LNCAP (cell line): ENCODE results near the gene PRICKLE3.

ENCODE experiments used
- CTCF ChIP-seq: fragments of 450-650 bp; IDR thresholded peaks from 2 replicates; pipeline ENCODE4 v1.5.1; 2017; ENCODE audit warnings: mild to moderate bottlenecking

The PRICKLE3 gene

GRCh38 chrX:49155900-49156837, 30.0 kb downstream of the PRICKLE3 start:
- TF ChIP-seq CTCF: peak; percentile 67

- no peak for TF ChIP-seq CTCF
Measured at GRCh38 chrX:49155243-49155899, 30.8 kb downstream of the PRICKLE3 start.

GRCh38 chrX:49153467-49153866, 32.7 kb downstream of the PRICKLE3 start:
- TF ChIP-seq CTCF: no peak

- no peak for TF ChIP-seq CTCF
Measured at GRCh38 chrX:49147936-49148335, 38.2 kb downstream of the PRICKLE3 start.

- no peak for TF ChIP-seq CTCF
Measured at GRCh38 chrX:49147282-49147681, 38.9 kb downstream of the PRICKLE3 start.

GRCh38 chrX:49139713-49140112, 46.5 kb downstream of the PRICKLE3 start:
- no peak for TF ChIP-seq CTCF

GRCh38 chrX:49137492-49137891, 48.7 kb downstream of the PRICKLE3 start:
- TF ChIP-seq CTCF: no peak
